ENCODE results near the gene SMYD3.

DNA sequence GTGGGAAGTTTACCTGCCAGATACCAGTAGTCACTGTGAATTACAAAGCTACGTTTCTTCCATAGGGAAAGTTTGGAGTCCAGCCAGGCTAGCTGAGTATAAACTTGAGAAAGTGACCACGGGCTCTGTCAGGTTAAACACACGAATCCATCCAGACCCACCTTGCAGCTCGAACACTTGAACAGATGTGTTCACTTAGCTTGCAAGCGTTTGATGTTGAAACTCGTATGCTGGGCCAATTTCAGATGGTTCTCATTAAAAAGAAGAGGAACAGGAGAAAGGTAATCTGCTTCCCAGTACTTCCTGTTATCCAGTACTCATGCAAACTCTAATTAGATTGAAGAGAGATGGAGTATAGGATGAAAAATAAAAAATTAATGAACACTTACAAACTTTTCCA is 636.4 kb downstream of the SMYD3 start:
- TF ChIP-seq POLR2AphosphoS5 (IDR thresholded peaks at IDR 0.05; ENCODE audit: insufficient read depth in 1 of 2, low read depth in 1 of 2) (no peak), CTCF (IDR thresholded peaks at IDR 0.05) (no peak)
